Fibroblast of lung (primary cell): Measurements from ENCODE around the gene TTC4. TPM values are rescaled to one million over a fixed set of nuclear protein-coding genes. Genes with fewer than 3 reads are reported as not detected.

Experiments used
- DNase-seq, 2 donors: peaks; one replicate each; pipeline versions ENCODE4 v3.0.0 to v3.0.0-alpha.2; 2010; ENCODE audit warnings: low read depth in 2 of 2
- H2AFZ ChIP-seq: 2 replicates; pipeline ENCODE4 v1.5.1; 2012; ENCODE audit warnings: low read length, control low read depth, inconsistent platforms
- H3K27ac ChIP-seq: 2 replicates; pipeline ENCODE4 v1.5.1; 2011; ENCODE audit warnings: low read length, control low read depth; ENCODE audit not compliant: insufficient read depth
- H3K27me3 ChIP-seq: 2 replicates; pipeline ENCODE4 v1.5.1; 2011; ENCODE audit warnings: mild to moderate bottlenecking, low read length; ENCODE audit not compliant: control insufficient read depth, insufficient read depth
- H3K36me3 ChIP-seq: 2 replicates; pipeline ENCODE4 v1.5.1; 2011; ENCODE audit warnings: low read length; ENCODE audit not compliant: control insufficient read depth, insufficient read depth
- H3K4me1 ChIP-seq: 2 replicates; pipeline ENCODE4 v1.5.1; 2011; ENCODE audit warnings: low read length; ENCODE audit not compliant: control insufficient read depth, insufficient read depth; ENCODE audit errors: extremely low read depth
- H3K4me2 ChIP-seq: 2 replicates; pipeline ENCODE4 v1.5.1; 2011; ENCODE audit warnings: low read length, control low read depth; ENCODE audit not compliant: insufficient read depth; ENCODE audit errors: extremely low read depth
- H3K4me3 ChIP-seq, 4 experiments: fragments of 200-600 bp in 1 of 4; sonication (generic) in 1 of 4; replicated peaks in 1 of 4; 2 replicates each; pipeline ENCODE4 v1.5.1; 2011 to 2016; ENCODE audit warnings: low read length in 4 of 4, low read depth in 3 of 4, mild to moderate bottlenecking in 3 of 4, control low read depth in 2 of 4, inconsistent platforms in 1 of 4, mixed read lengths in 1 of 4; ENCODE audit not compliant: insufficient read depth in 1 of 4; ENCODE audit errors: control extremely low read depth in 1 of 4
- H3K79me2 ChIP-seq: 2 replicates; pipeline ENCODE4 v1.5.1; 2012; ENCODE audit warnings: mild to moderate bottlenecking, low read length, inconsistent platforms; ENCODE audit not compliant: control insufficient read depth, insufficient read depth
- H3K9ac ChIP-seq: 2 replicates; pipeline ENCODE4 v1.5.1; 2011; ENCODE audit warnings: mild to moderate bottlenecking, low read length, control low read depth; ENCODE audit not compliant: insufficient read depth
- H3K9me3 ChIP-seq: 2 replicates; pipeline ENCODE4 v1.5.1; 2012; ENCODE audit warnings: low read depth, low read length; ENCODE audit not compliant: control insufficient read depth, insufficient read depth
- H4K20me1 ChIP-seq: 2 replicates; pipeline ENCODE4 v1.5.1; 2011; ENCODE audit warnings: low read length; ENCODE audit not compliant: control insufficient read depth, insufficient read depth; ENCODE audit errors: extremely low read depth
- CTCF ChIP-seq, 2 donors: IDR thresholded peaks in 1 of 2; conservative IDR thresholded peaks in 1 of 2; 1 replicate in 1 of 2; 2 replicates in 1 of 2; pipeline ENCODE4 v1.5.1; 2011 to 2012; ENCODE audit warnings: low read length in 2 of 2, control low read depth in 1 of 2, inconsistent platforms in 1 of 2, low read depth in 1 of 2, mild to moderate bottlenecking in 1 of 2
- EZH2 ChIP-seq: IDR thresholded peaks from 2 replicates; pipeline ENCODE4 v1.5.1; 2012; ENCODE audit warnings: low read length, control low read depth, mild to moderate bottlenecking; ENCODE audit errors: missing control alignments
- polyA plus RNA-seq, 2 donors: library from polyadenylated mRNA; depleted of rRNA in 1 of 2; stranded (reverse) in 1 of 2; unstranded in 1 of 2; fragments of >200 nt; gene quantifications; 2 replicates each; pipeline ENCODE4 v1.2.1, GENCODE V29; 2011 to 2012; ENCODE audit warnings: missing spikeins in 1 of 2
- total RNA-seq: library from RNA; depleted of rRNA; stranded (reverse); fragments of >200 nt; gene quantifications from 2 replicates; pipeline ENCODE4 v1.2.1, GENCODE V29; 2014

The TTC4 gene
- total and polyA plus RNA-seq, 2 donors (not counting 1 experiment from before 2014, with no cell fraction given): 19.3 to 19.8 TPM

GRCh38 chr1:54738244-54738643, 22.6 kb downstream of the TTC4 start:
- Histone ChIP-seq H3K79me2 (no peaks in the 10 kb centered on the region), H2AFZ (no peak overlapping the region), H3K36me3 (peaks cover 13% of the 10 kb centered on the region), H3K9me3 (no peaks in the 10 kb centered on the region), H3K4me1 (no peaks in the 10 kb centered on the region), H4K20me1 (no peaks in the 10 kb centered on the region), H3K9ac (no peak overlapping the region), H3K4me2 (no peak overlapping the region), H3K4me3 (no peak overlapping the region), H3K27me3 (no peaks in the 10 kb centered on the region), H3K27ac (no peak overlapping the region)
- TF ChIP-seq CTCF (conservative IDR thresholded peaks at IDR 0.05 in 1 of 2, IDR thresholded peaks at IDR 0.05 in 1 of 2; ENCODE audit: low read depth in 1 of 2, low read length in 2 of 2): no peak
- no peak for DNase-seq

- no peak overlapping the region for H3K4me3 ChIP-seq
- H2AFZ ChIP-seq: no peak overlapping the region
- H3K27me3 ChIP-seq: no peaks in the 10 kb centered on the region
- DNase-seq: no peak
- H3K27ac ChIP-seq: no peak overlapping the region
- TF ChIP-seq CTCF (conservative IDR thresholded peaks at IDR 0.05 in 1 of 2, IDR thresholded peaks at IDR 0.05 in 1 of 2; ENCODE audit: low read depth in 1 of 2, low read length in 2 of 2) (no peak), EZH2 (no peak)
- no peak overlapping the region for H3K4me2 ChIP-seq
- no peaks in the 10 kb centered on the region for H3K9me3 ChIP-seq
- no peaks in the 10 kb centered on the region for H3K79me2 ChIP-seq
- no peaks in the 10 kb centered on the region for H3K4me1 ChIP-seq
- no peaks in the 10 kb centered on the region for H4K20me1 ChIP-seq
- H3K36me3 ChIP-seq: peaks cover 17% of the 10 kb centered on the region
- no peak overlapping the region for H3K9ac ChIP-seq
Measured at GRCh38 chr1:54741531-54741930, 25.9 kb downstream of the TTC4 start.

GRCh38 chr1:54742282-54742681, 26.6 kb downstream of the TTC4 start:
- Histone ChIP-seq H3K27ac (no peak overlapping the region), H3K36me3 (peaks cover 13% of the 10 kb centered on the region), H3K9me3 (no peaks in the 10 kb centered on the region), H3K4me2 (no peak overlapping the region), H3K27me3 (no peaks in the 10 kb centered on the region), H4K20me1 (no peaks in the 10 kb centered on the region), H3K9ac (no peak overlapping the region), H2AFZ (no peak overlapping the region), H3K79me2 (no peaks in the 10 kb centered on the region), H3K4me1 (no peaks in the 10 kb centered on the region), H3K4me3 (no peak overlapping the region)
- DNase-seq: peak in 1 of 2 donors; percentile 31
- TF ChIP-seq CTCF (conservative IDR thresholded peaks at IDR 0.05 in 1 of 2, IDR thresholded peaks at IDR 0.05 in 1 of 2; ENCODE audit: low read depth in 1 of 2, low read length in 2 of 2): no peak
- TF ChIP-seq EZH2: no peak
